Femur (tissue), 1 donor: ENCODE data around the gene LMX1B.

ENCODE experiments used
- DNase-seq: peaks from one replicate; pipeline ENCODE4 v3.0.0-alpha.2; 2017

LMX1B gene

GRCh38 chr9:126619361-126620135 lies 5.8 kb downstream of the LMX1B start:
- DNase-seq: no peak

GRCh38 chr9:126620478-126620877 lies 6.8 kb downstream of the LMX1B start:
- DNase-seq: no peak

- DNase-seq: peak; percentile 71
Measured at GRCh38 chr9:126621061-126621918, 7.6 kb downstream of the LMX1B start.

GRCh38 chr9:126621919-126622735 lies 8.4 kb downstream of the LMX1B start:
- DNase-seq: no peak

GRCh38 chr9:126623314-126623666 lies 9.6 kb downstream of the LMX1B start:
- no peak for DNase-seq

GRCh38 chr9:126623667-126624478 lies 10.1 kb downstream of the LMX1B start:
- no peak for DNase-seq

GRCh38 chr9:126624479-126624826 lies 10.7 kb downstream of the LMX1B start:
- DNase-seq: no peak

- no peak for DNase-seq
Measured at GRCh38 chr9:126624912-126625311, 11.2 kb downstream of the LMX1B start.

- DNase-seq: no peak
Measured at GRCh38 chr9:126625329-126626126, 11.8 kb downstream of the LMX1B start.

GRCh38 chr9:126626127-126626925 lies 12.6 kb downstream of the LMX1B start:
- DNase-seq: no peak

- no peak for DNase-seq
Measured at GRCh38 chr9:126626926-126627233, 13.2 kb downstream of the LMX1B start.

GRCh38 chr9:126628146-126628545 lies 14.4 kb downstream of the LMX1B start:
- no peak for DNase-seq

GRCh38 chr9:126628969-126629674 lies 15.4 kb downstream of the LMX1B start:
- no peak for DNase-seq

- no peak for DNase-seq
Measured at GRCh38 chr9:126630458-126631237, 16.9 kb downstream of the LMX1B start.

- DNase-seq: no peak
Measured at GRCh38 chr9:126631254-126631653, 17.5 kb downstream of the LMX1B start.

- DNase-seq: no peak
Measured at GRCh38 chr9:126633881-126634558, 20.3 kb downstream of the LMX1B start.

GRCh38 chr9:126635061-126635460 lies 21.3 kb downstream of the LMX1B start:
- no peak for DNase-seq

GRCh38 chr9:126635661-126636439 lies 22.1 kb downstream of the LMX1B start:
- DNase-seq: no peak
